ENCODE data around the gene COLQ.
"Not testable (repeated sequence)": the region's sequence is repeated elsewhere in the genome, so short reads cannot be mapped to it uniquely, and the experiment has no call there.

Gene COLQ

DNA sequence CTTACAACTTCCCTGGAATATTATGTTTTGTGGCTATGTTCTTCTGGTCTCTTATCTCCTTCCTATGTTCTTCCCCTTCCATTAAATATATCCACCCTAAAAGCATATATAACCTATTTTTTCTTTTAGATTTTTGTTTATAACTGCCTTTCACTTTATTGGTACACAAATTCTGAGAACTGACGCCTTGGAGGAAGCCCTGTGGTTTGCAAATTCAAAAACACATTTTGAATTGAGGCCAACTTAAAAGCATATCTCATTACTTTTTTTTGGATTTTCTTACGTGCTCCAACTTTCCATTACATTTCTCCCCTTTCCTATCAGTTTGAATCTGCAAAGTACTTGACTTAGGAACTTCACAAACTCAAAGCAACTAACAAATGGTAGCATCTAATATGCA is 15.3 kb upstream of the COLQ start:
- Histone ChIP-seq H3K27ac (no peak overlapping the region), H3K9ac (no peak overlapping the region), H3K36me3 (ENCODE audit: insufficient read depth) (no peaks in the 10 kb centered on the region), H3K4me3 (IDR thresholded peaks at IDR 0.05; ENCODE audit: insufficient read depth, low read depth, low read length) (no peak overlapping the region), H3K27me3 (ENCODE audit: insufficient read depth, low read depth) (no peaks in the 10 kb centered on the region), H3K79me2 (ENCODE audit: insufficient read depth, low read depth) (no peaks in the 10 kb centered on the region), H2AFZ (ENCODE audit: low read depth) (no peak overlapping the region), H3K4me1 (ENCODE audit: low read depth, poor library complexity, severe bottlenecking) (no peaks in the 10 kb centered on the region), H4K20me1 (ENCODE audit: insufficient read depth) (no peaks in the 10 kb centered on the region), H3K4me2 (no peak overlapping the region)
- TF ChIP-seq, protein P1, sequence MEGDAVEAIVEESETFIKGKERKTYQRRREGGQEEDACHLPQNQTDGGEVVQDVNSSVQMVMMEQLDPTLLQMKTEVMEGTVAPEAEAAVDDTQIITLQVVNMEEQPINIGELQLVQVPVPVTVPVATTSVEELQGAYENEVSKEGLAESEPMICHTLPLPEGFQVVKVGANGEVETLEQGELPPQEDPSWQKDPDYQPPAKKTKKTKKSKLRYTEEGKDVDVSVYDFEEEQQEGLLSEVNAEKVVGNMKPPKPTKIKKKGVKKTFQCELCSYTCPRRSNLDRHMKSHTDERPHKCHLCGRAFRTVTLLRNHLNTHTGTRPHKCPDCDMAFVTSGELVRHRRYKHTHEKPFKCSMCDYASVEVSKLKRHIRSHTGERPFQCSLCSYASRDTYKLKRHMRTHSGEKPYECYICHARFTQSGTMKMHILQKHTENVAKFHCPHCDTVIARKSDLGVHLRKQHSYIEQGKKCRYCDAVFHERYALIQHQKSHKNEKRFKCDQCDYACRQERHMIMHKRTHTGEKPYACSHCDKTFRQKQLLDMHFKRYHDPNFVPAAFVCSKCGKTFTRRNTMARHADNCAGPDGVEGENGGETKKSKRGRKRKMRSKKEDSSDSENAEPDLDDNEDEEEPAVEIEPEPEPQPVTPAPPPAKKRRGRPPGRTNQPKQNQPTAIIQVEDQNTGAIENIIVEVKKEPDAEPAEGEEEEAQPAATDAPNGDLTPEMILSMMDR (conservative IDR thresholded peaks at IDR 0.05; ENCODE audit: low read depth, low read length), result no peak

DNA sequence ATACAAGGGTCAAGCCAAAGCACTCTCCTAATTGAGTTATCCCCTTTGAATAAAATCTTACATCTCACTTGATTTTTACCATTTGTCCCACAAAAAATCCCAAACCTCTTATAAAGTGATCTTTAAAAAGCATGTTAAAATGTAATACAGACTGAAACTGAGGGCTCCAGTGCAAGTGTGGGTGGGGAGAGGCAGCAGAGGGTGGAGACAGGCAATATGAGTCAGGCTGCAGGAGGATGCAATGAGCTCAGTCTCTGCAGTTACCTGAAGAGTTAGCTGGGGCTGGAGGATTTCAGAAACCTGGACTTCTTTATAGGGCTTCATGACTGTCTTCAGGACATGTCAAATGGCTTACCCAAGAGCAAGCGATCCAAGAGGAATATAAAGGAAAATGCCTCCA is 14.2 kb upstream of the COLQ start:
- H3K4me3 ChIP-seq (IDR thresholded peaks at IDR 0.05; ENCODE audit: insufficient read depth, low read depth, low read length), result no peak overlapping the region
- H4K20me1 ChIP-seq (ENCODE audit: insufficient read depth), result no peaks in the 10 kb centered on the region
- no peak overlapping the region for H3K9ac ChIP-seq
- no peaks in the 10 kb centered on the region for H3K79me2 ChIP-seq (ENCODE audit: insufficient read depth, low read depth)
- no peak overlapping the region for H2AFZ ChIP-seq (ENCODE audit: low read depth)
- no peaks in the 10 kb centered on the region for H3K27me3 ChIP-seq (ENCODE audit: insufficient read depth, low read depth)
- no peaks in the 10 kb centered on the region for H3K36me3 ChIP-seq (ENCODE audit: insufficient read depth)
- TF ChIP-seq, protein P1 (conservative IDR thresholded peaks at IDR 0.05; ENCODE audit: low read depth, low read length), result no peak
- no peak overlapping the region for H3K4me2 ChIP-seq
- no peak overlapping the region for H3K27ac ChIP-seq
- no peaks in the 10 kb centered on the region for H3K4me1 ChIP-seq (ENCODE audit: low read depth, poor library complexity, severe bottlenecking)

DNA sequence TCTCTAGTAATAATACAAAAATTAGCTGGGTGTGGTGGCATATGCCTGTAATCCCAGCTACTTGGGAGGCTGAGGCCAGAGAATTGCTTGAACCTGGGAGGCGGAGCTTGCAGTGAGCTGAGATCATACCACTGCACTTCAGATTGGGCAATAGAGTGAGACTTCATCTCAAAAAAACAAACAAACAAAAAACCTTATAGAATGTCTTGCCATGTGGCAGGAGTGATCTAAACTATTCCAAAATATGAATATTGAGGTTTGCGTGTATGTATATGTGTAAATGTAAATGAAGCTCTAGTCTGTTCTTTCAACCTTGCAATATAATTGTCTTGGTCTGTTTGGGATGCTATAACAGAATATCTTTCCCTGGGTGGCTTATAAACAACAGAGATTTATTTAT is 11.1 kb upstream of the COLQ start:
- H3K27ac ChIP-seq; H3K4me1 ChIP-seq (ENCODE audit: low read depth, poor library complexity, severe bottlenecking); H3K79me2 ChIP-seq (ENCODE audit: insufficient read depth, low read depth); H3K36me3 ChIP-seq (ENCODE audit: insufficient read depth); H3K9ac ChIP-seq; H3K27me3 ChIP-seq (ENCODE audit: insufficient read depth, low read depth); H3K4me2 ChIP-seq; H2AFZ ChIP-seq (ENCODE audit: low read depth); H3K4me3 ChIP-seq (IDR thresholded peaks at IDR 0.05; ENCODE audit: insufficient read depth, low read depth, low read length); H4K20me1 ChIP-seq (ENCODE audit: insufficient read depth): not testable (repeated sequence)

DNA sequence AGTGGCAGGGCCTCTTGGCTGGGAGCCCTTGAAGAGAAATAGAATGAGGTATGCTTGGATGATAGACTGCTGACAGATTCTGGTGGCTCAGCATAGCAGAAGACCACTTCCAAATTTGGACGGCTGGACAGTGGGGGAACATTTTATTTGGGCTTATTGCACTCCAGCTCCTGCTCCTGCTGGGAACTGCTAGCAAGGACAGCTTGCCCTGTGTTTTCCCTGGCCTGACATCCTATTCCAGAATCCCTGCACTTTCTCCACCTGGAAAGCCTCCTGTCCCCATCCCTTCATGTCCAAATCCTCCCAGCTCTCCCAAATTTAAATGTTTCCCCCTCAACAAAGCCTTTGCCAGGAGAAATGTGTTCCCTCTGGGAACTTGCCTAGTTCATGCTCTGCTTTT is 9.8 kb upstream of the COLQ start:
- Histone ChIP-seq H3K27me3 (ENCODE audit: insufficient read depth, low read depth) (no peaks in the 10 kb centered on the region), H3K36me3 (ENCODE audit: insufficient read depth) (no peaks in the 10 kb centered on the region), H3K9ac (no peak overlapping the region), H3K27ac (no peak overlapping the region), H3K4me2 (no peak overlapping the region), H2AFZ (ENCODE audit: low read depth) (no peak overlapping the region), H4K20me1 (ENCODE audit: insufficient read depth) (no peaks in the 10 kb centered on the region), H3K79me2 (ENCODE audit: insufficient read depth, low read depth) (no peaks in the 10 kb centered on the region), H3K4me1 (ENCODE audit: low read depth, poor library complexity, severe bottlenecking) (no peaks in the 10 kb centered on the region), H3K4me3 (IDR thresholded peaks at IDR 0.05; ENCODE audit: insufficient read depth, low read depth, low read length) (no peak overlapping the region)
- TF ChIP-seq, protein P1 (conservative IDR thresholded peaks at IDR 0.05; ENCODE audit: low read depth, low read length), result no peak

DNA sequence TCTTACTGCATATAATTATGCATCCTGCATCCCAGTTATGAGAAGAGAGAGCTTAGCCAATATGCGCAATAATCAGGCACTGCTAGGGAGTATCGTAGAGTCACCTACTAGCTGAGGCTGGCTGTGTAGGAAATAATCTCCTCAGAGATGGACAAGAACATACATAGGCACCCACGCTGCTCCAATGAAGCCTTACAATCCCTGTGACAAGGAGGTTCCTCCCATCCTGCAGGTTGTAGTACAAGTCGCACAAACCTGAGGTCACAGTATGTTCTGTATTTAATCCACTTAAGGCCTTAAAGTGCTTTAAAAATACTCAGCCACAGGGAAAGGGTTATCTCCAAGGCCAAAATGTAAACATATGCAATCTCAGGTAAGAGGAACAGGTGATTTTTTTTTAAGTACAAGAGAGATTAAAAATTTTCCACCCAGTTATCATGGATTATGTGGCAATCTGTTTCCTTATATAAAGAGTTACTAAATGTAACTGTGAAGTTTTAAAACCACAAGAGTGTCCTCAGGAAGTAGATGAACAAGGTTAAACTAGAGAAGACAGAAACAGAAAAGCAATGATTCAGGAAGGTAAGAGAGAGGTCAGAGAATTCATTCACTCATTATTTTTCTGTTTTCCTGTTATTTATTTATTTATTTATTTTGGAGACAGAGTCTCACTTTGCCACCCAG is 7.5 kb upstream of the COLQ start:
- Histone ChIP-seq H3K4me2 (no peak overlapping the region), H3K9ac (no peak overlapping the region), H4K20me1 (ENCODE audit: insufficient read depth) (no peaks in the 10 kb centered on the region), H3K27me3 (ENCODE audit: insufficient read depth, low read depth) (no peaks in the 10 kb centered on the region), H3K36me3 (ENCODE audit: insufficient read depth) (no peaks in the 10 kb centered on the region), H3K79me2 (ENCODE audit: insufficient read depth, low read depth) (no peaks in the 10 kb centered on the region), H3K4me1 (ENCODE audit: low read depth, poor library complexity, severe bottlenecking) (no peaks in the 10 kb centered on the region), H2AFZ (ENCODE audit: low read depth) (no peak overlapping the region), H3K27ac (no peak overlapping the region), H3K4me3 (IDR thresholded peaks at IDR 0.05; ENCODE audit: insufficient read depth, low read depth, low read length) (no peak overlapping the region)
- TF ChIP-seq, protein P1 (conservative IDR thresholded peaks at IDR 0.05; ENCODE audit: low read depth, low read length), result no peak

All from KMS-11 (cell line).